DOHH2 (cell line): ENCODE results near the gene GNAO1.

Experiments
- H3F3A ChIP-seq: fragments of 200-600 bp; sonication (generic), shearing (Covaris generic); 2 replicates; pipeline ENCODE4 v1.6.0; 2016; ENCODE audit warnings: antibody characterized with exemption, mild to moderate bottlenecking; ENCODE audit not compliant: control insufficient read depth, insufficient read depth
- H3K27ac ChIP-seq: fragments of 200-600 bp; sonication (generic); 2 replicates; pipeline ENCODE4 v1.5.1; 2014; ENCODE audit warnings: low read depth, mild to moderate bottlenecking, low read length, moderate library complexity
- H3K27me3 ChIP-seq: fragments of 200-600 bp; sonication (generic); 2 replicates; pipeline ENCODE4 v1.6.1; 2014; ENCODE audit warnings: mild to moderate bottlenecking, low read length, mixed read lengths; ENCODE audit not compliant: control insufficient read depth
- H3K36me3 ChIP-seq: fragments of 200-600 bp; sonication (generic); 2 replicates; pipeline ENCODE4 v1.6.1; 2014; ENCODE audit warnings: mild to moderate bottlenecking, low read length, moderate library complexity, mixed read lengths; ENCODE audit not compliant: control insufficient read depth
- H3K4me1 ChIP-seq: fragments of 200-600 bp; sonication (generic); 2 replicates; pipeline ENCODE4 v1.6.1; 2014; ENCODE audit warnings: mild to moderate bottlenecking, low read length, mixed read lengths; ENCODE audit not compliant: control insufficient read depth
- H3K4me2 ChIP-seq: fragments of 200-600 bp; sonication (generic); 2 replicates; pipeline ENCODE4 v1.6.0; 2014; ENCODE audit warnings: mild to moderate bottlenecking, low read length, moderate library complexity
- H3K4me3 ChIP-seq: fragments of 200-600 bp; sonication (generic); 2 replicates; pipeline ENCODE4 v1.5.1; 2014; ENCODE audit warnings: mild to moderate bottlenecking, low read length, mixed read lengths
- H3K79me2 ChIP-seq: fragments of 200-600 bp; sonication (generic); 2 replicates; pipeline ENCODE4 v1.6.1; 2014; ENCODE audit warnings: mild to moderate bottlenecking, low read length, mixed read lengths; ENCODE audit not compliant: control insufficient read depth
- H3K9me2 ChIP-seq: fragments of 200-600 bp; sonication (generic); replicated peaks from 2 replicates; pipeline ENCODE4 v1.6.1; 2014; ENCODE audit warnings: mild to moderate bottlenecking, low read length, mixed read lengths; ENCODE audit not compliant: control insufficient read depth
- H3K9me3 ChIP-seq: fragments of 200-600 bp; sonication (generic); 2 replicates; pipeline ENCODE4 v1.6.1; 2014; ENCODE audit warnings: antibody characterized with exemption, low read length, mixed read lengths; ENCODE audit not compliant: control insufficient read depth, insufficient read depth
- H4K20me1 ChIP-seq: fragments of 200-600 bp; sonication (generic); 2 replicates; pipeline ENCODE4 v1.6.0; 2014; ENCODE audit warnings: low read depth, mild to moderate bottlenecking, antibody characterized with exemption, low read length, moderate library complexity; ENCODE audit not compliant: control insufficient read depth, insufficient read depth
- EZH2phosphoT487 ChIP-seq: fragments of 200-600 bp; sonication (generic); IDR thresholded peaks from 2 replicates; pipeline ENCODE4 v1.6.1; 2017; ENCODE audit warnings: borderline replicate concordance, mild to moderate bottlenecking, antibody characterized with exemption, low read length, moderate library complexity, mixed read lengths
- TF ChIP-seq, protein P1 (sequence below): fragments of 200-600 bp; sonication (generic); IDR thresholded peaks from one replicate; pipeline ENCODE4 v1.5.1; 2014; ENCODE audit warnings: antibody characterized with exemption, mild to moderate bottlenecking, low read depth, low read length; ENCODE audit not compliant: poor library complexity, severe bottlenecking

The GNAO1 gene

DNA sequence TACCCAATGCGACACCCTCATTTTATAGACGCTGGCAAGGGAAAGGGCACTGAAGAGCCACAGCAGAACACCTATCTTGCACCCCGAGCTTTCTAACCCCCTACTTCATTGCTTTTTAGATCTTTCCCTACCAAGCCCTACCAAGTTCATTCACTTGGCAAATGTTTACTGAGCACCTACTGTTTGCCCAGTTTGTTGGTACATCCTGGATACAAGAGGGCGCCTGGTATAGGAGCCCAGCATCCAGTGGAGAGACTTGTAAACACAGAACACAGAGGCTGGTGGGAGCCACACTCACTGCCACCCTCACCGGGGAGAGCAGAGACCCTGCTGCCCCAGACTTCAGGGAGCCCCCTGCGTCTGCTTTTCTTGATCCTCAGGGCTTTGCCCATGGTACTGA, 112.6 kb downstream of the GNAO1 start:
- H3K4me2 ChIP-seq = no peak overlapping the region
- H3K4me1 ChIP-seq = no peaks in the 10 kb centered on the region
- H3K36me3 ChIP-seq = no peaks in the 10 kb centered on the region
- no peaks in the 10 kb centered on the region for H3F3A ChIP-seq
- no peaks in the 10 kb centered on the region for H3K9me2 ChIP-seq
- no peak overlapping the region for H3K27ac ChIP-seq
- no peaks in the 10 kb centered on the region for H3K9me3 ChIP-seq
- TF ChIP-seq EZH2phosphoT487 = no peak
- TF ChIP-seq, protein P1, sequence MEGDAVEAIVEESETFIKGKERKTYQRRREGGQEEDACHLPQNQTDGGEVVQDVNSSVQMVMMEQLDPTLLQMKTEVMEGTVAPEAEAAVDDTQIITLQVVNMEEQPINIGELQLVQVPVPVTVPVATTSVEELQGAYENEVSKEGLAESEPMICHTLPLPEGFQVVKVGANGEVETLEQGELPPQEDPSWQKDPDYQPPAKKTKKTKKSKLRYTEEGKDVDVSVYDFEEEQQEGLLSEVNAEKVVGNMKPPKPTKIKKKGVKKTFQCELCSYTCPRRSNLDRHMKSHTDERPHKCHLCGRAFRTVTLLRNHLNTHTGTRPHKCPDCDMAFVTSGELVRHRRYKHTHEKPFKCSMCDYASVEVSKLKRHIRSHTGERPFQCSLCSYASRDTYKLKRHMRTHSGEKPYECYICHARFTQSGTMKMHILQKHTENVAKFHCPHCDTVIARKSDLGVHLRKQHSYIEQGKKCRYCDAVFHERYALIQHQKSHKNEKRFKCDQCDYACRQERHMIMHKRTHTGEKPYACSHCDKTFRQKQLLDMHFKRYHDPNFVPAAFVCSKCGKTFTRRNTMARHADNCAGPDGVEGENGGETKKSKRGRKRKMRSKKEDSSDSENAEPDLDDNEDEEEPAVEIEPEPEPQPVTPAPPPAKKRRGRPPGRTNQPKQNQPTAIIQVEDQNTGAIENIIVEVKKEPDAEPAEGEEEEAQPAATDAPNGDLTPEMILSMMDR = no peak
- no peak overlapping the region for H3K4me3 ChIP-seq
- no peaks in the 10 kb centered on the region for H4K20me1 ChIP-seq
- no peaks in the 10 kb centered on the region for H3K79me2 ChIP-seq
- H3K27me3 ChIP-seq = peaks cover 21% of the 10 kb centered on the region

DNA sequence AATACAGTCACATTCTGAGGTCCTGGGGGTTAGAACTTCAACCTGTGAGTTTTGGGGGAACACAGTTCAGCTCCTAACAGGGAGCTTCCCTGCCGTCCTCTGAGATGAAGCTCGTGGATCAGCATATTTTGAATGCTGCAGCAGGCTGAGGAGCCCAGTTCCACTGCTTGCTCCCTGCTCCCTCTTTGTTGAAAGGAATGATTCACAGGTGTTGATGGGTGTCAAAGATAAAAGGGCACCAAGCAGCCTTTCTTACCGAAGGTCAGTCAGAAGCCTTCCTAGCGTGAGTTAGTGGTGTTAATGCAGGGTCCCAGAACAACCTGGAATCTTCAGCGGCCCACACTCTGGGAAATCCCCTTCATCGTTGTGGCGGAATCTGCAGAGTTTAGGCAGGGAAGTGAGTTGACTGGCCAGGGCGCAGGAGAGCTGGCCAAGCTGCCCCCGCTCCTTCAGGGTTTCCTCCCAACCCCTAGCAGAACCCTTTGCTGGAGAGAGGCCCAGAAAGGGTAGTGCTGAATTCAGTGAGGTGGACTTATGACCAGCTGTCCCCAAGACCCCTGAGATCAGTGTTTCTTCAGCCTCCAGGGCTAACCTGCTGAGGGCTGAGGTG, 114.8 kb downstream of the GNAO1 start:
- no peaks in the 10 kb centered on the region for H3K36me3 ChIP-seq
- H4K20me1 ChIP-seq = no peaks in the 10 kb centered on the region
- H3K9me2 ChIP-seq = no peaks in the 10 kb centered on the region
- no peaks in the 10 kb centered on the region for H3K4me1 ChIP-seq
- no peak overlapping the region for H3K4me3 ChIP-seq
- H3K79me2 ChIP-seq = no peaks in the 10 kb centered on the region
- no peaks in the 10 kb centered on the region for H3F3A ChIP-seq
- no peak overlapping the region for H3K4me2 ChIP-seq
- TF ChIP-seq, protein P1 = no peak
- no peak for TF ChIP-seq EZH2phosphoT487
- H3K27ac ChIP-seq = no peak overlapping the region
- peaks cover 21% of the 10 kb centered on the region for H3K27me3 ChIP-seq
- no peaks in the 10 kb centered on the region for H3K9me3 ChIP-seq

DNA sequence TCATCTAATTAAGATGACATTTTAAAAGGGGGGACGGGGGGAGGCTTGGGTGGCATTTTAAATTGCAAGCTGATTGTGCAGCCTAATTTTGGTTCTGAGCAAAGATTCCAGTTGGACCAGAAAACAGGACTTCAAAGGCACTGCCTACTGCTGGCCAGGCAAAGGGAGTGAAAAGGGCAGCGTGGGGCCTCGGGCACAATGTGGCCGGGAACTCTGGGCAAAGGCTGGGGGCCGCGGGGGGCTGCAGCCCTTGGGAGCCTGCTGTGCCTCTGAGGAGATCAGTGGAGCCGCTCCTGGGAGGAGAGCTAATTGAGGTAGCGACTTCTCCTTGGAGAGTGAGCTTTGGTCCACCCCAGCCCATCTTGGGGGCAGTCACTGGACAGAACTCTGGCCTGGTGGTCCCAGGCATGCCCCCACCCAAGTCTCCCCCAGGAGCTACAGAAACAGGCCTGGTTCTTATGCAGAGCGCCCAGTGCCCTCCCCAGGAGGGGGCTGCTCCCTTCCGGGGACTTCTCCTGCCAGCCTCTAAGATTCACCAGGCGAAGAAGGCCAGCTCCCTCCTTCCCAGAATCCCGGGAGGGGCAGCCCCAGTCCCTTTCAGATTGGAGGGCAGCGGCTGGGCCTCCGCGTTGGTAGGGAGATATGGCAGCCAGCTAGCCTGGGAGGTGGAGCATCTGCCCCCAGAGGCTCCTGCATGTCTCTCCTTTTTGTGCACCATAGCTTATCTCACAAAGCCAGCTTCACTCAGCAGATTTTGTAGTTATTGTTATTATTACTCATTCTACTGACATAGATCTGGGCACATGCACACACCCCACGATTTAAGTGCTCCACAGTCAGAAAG, 115.6 kb downstream of the GNAO1 start:
- TF ChIP-seq, protein P1 = no peak
- no peak for TF ChIP-seq EZH2phosphoT487
- no peaks in the 10 kb centered on the region for H3K79me2 ChIP-seq
- H3K9me2 ChIP-seq = no peaks in the 10 kb centered on the region
- peaks cover 21% of the 10 kb centered on the region for H3K27me3 ChIP-seq
- H3K27ac ChIP-seq = no peak overlapping the region
- no peaks in the 10 kb centered on the region for H3K36me3 ChIP-seq
- H3K9me3 ChIP-seq = no peaks in the 10 kb centered on the region
- no peak overlapping the region for H3K4me3 ChIP-seq
- H4K20me1 ChIP-seq = no peaks in the 10 kb centered on the region
- H3K4me1 ChIP-seq = no peaks in the 10 kb centered on the region
- H3F3A ChIP-seq = no peaks in the 10 kb centered on the region
- H3K4me2 ChIP-seq = no peak overlapping the region
